Measurements from ENCODE around the gene LRRK1. TPM values are rescaled to one million over a fixed set of nuclear protein-coding genes. Genes with fewer than 3 reads are reported as not detected.

The LRRK1 gene
- polyA plus RNA-seq, 1 donor (not counting 4 experiments of a cell fraction or from before 2014, with no cell fraction given): 6.2 TPM

DNA sequence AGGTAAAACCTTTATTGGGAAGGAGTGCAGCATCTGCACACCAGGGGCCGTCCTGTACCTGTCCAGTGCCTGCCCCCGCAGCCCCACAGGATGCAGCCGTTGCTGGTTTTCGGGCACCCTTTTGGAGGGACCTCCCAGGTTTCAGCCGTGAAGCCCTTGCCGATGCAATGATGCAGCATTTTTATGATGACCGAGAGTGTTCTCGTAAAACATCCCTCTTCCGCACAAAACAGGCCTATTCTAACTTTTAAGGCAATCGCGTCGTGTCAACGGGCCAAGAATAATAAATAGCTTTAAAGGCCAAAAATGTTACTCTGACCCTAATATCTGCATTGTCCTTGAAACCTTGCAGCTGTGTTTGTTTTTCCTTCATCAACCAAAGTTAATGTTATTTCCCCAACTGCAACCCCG lies 126.1 kb downstream of the LRRK1 start:
- no peak overlapping the region for H3K27ac ChIP-seq (ENCODE audit: control insufficient read depth, insufficient read depth, low read length)
- no peaks in the 10 kb centered on the region for H3K79me2 ChIP-seq (ENCODE audit: control insufficient read depth, insufficient read depth, low read length)
- no peaks in the 10 kb centered on the region for H4K20me1 ChIP-seq (ENCODE audit: control insufficient read depth, extremely low read depth, insufficient read depth, low read length)
- dilution Hi-C loops (cut with MboI; ENCODE audit: extremely low pct_ligation_motif_present, low sequenced_read_pairs): no loop called here
- H3K9ac ChIP-seq (ENCODE audit: control insufficient read depth, extremely low read depth, insufficient read depth, low read length): no peak overlapping the region
- H3K4me3 ChIP-seq (ENCODE audit: control insufficient read depth in 2 of 3, extremely low read depth in 1 of 3, insufficient read depth in 2 of 3, low read depth in 1 of 3, low read length in 3 of 3): no peak overlapping the region
- peaks cover 9 to 15% of the 10 kb centered on the region in 2 experiments for H3K36me3 ChIP-seq (ENCODE audit: control insufficient read depth in 2 of 2, extremely low read depth in 1 of 2, insufficient read depth in 2 of 2, low read length in 2 of 2)
- TF ChIP-seq EZH2 (IDR thresholded peaks at IDR 0.05; ENCODE audit: low read length): no peak
- H3K27me3 ChIP-seq (ENCODE audit: control insufficient read depth, extremely low read depth, insufficient read depth, low read length): no peaks in the 10 kb centered on the region
- FAIRE-seq: no peak
- H3K9me3 ChIP-seq (ENCODE audit: control insufficient read depth, low read depth, low read length): no peaks in the 10 kb centered on the region
- DNase-seq (ENCODE audit: low read depth, low spot score): no peak
- no peak overlapping the region for H2AFZ ChIP-seq (ENCODE audit: control insufficient read depth, low read length)
- no peaks in the 10 kb centered on the region for H3K9me1 ChIP-seq (ENCODE audit: control insufficient read depth, extremely low read depth, insufficient read depth, low read length)
- H3K4me1 ChIP-seq (ENCODE audit: control insufficient read depth, extremely low read depth, insufficient read depth, low read length): no peaks in the 10 kb centered on the region
- H3K4me2 ChIP-seq (ENCODE audit: control insufficient read depth, extremely low read depth, insufficient read depth, low read depth, low read length): no peak overlapping the region

DNA sequence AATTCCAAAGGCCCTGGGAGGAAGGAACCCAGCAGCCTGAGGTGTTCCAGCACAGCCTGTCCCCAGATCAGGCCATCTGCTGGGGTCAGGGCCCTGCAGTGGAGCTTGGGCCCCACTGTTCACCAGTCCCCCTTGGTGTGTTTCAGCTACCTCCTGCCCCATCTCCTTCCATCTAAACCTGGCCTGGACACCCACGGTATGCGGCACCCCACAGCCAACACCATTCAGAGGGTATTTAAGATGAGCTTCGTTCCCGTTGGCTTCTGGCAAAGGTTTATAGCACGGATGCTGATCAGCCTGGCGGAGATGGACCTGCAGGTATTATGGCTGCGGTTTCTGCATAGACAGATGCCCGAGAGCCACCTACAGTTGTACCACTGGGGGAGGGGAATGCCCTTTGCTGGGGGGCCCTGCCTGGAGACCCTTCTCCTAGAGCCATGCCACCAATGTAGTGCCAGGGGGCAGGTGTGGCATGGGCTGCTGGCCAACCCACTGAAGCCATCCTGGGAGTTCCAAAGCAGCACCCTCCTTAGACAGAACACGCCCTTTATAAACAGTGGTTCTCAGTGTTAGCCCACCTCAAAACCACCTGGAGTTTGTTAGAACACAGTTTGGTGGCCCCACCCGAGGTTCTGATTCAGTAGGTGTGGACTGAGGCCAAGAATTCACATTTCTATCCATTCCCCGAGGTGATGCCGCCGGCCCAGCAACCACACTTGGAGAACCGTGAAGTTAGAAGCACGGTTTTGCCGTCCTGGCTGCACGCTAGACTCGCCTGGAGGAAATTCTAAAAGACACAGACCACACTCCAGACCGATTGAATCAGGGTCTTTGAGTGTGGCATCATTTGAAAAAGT lies 126.9 kb downstream of the LRRK1 start:
- Histone ChIP-seq H3K9ac (ENCODE audit: control insufficient read depth, extremely low read depth, insufficient read depth, low read length) (no peak overlapping the region), H3K4me3 (ENCODE audit: control insufficient read depth in 2 of 3, extremely low read depth in 1 of 3, insufficient read depth in 2 of 3, low read depth in 1 of 3, low read length in 3 of 3) (no peak overlapping the region), H3K27me3 (ENCODE audit: control insufficient read depth, extremely low read depth, insufficient read depth, low read length) (no peaks in the 10 kb centered on the region), H3K4me2 (ENCODE audit: control insufficient read depth, extremely low read depth, insufficient read depth, low read depth, low read length) (no peak overlapping the region), H3K4me1 (ENCODE audit: control insufficient read depth, extremely low read depth, insufficient read depth, low read length) (no peaks in the 10 kb centered on the region), H3K36me3 (ENCODE audit: control insufficient read depth in 2 of 2, extremely low read depth in 1 of 2, insufficient read depth in 2 of 2, low read length in 2 of 2) (peaks cover 9 to 15% of the 10 kb centered on the region in 2 experiments), H2AFZ (ENCODE audit: control insufficient read depth, low read length) (no peak overlapping the region), H3K27ac (ENCODE audit: control insufficient read depth, insufficient read depth, low read length) (no peak overlapping the region), H3K9me1 (ENCODE audit: control insufficient read depth, extremely low read depth, insufficient read depth, low read length) (no peaks in the 10 kb centered on the region), H3K9me3 (ENCODE audit: control insufficient read depth, low read depth, low read length) (no peaks in the 10 kb centered on the region), H4K20me1 (ENCODE audit: control insufficient read depth, extremely low read depth, insufficient read depth, low read length) (no peaks in the 10 kb centered on the region), H3K79me2 (ENCODE audit: control insufficient read depth, insufficient read depth, low read length) (no peaks in the 10 kb centered on the region)
- no peak for TF ChIP-seq CTCF (optimal IDR thresholded peaks at IDR 0.05 in 1 of 3, IDR thresholded peaks at IDR 0.05 in 1 of 3, conservative IDR thresholded peaks at IDR 0.05 in 1 of 3; ENCODE audit: extremely low read depth in 1 of 3, insufficient read depth in 2 of 3, low read length in 3 of 3)
- no peak for TF ChIP-seq EZH2 (IDR thresholded peaks at IDR 0.05; ENCODE audit: low read length)
- DNase-seq (ENCODE audit: low read depth, low spot score): no peak
- FAIRE-seq: no peak
- dilution Hi-C loops (cut with MboI; ENCODE audit: extremely low pct_ligation_motif_present, low sequenced_read_pairs): no loop called here
